GM21526 (cell line): ENCODE results near the gene ADGRF4.

ENCODE experiments used
- ATAC-seq: cut with Tn5 transposase; IDR thresholded peaks from one replicate; pipeline ENCODE4 v1.9.1; 2021; ENCODE audit warnings: moderate library complexity; ENCODE audit not compliant: unreplicated experiment, low FRiP score

ADGRF4 gene

GRCh38 chr6:47681201-47681990 is 17.0 kb upstream of the ADGRF4 start:
- ATAC-seq = no peak

GRCh38 chr6:47686411-47686810 is 12.0 kb upstream of the ADGRF4 start:
- ATAC-seq = no peak

DNA sequence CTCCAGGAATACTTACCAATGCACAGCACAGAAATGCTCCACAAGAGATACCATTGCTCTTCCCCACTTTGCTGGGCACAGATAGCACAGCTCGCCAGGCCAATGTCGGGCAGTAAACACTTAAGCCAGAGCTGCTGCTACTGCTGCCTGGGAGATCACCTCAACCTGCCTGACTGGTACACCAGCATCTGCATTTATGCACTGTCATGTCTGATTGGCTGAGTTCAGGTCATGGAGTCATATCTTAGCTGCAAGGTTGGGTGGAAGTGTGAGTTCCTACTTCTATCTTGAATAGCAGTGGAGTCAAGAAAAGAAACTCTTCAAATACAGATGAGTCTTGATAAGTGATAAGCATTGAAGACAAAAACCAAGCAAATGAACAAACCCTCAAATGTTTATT is 10.9 kb upstream of the ADGRF4 start:
- no peak for ATAC-seq

DNA sequence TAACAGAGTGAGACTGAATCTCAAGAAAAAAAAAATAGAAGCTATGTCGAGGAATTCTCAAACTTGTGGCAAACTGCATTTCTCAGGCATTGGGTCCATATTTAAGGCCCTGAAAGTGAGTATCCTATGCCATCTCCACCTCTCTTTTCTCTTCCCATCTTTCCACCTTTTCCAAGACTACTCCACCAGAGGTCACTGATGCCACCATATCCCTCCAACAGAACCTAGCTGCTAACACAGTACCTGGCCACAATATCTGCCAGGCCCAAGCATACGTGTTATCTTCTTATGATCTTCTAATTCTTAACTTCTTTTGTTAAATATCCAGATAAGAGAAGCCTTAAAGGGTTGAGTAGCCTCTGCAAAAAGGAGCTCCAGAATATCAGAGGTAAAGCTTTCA is 8.2 kb upstream of the ADGRF4 start:
- ATAC-seq = no peak

- ATAC-seq = no peak
These were observed 7.6 kb upstream of the ADGRF4 start for GRCh38 chr6:47690791-47691190.

GRCh38 chr6:47697925-47698324 is 455 bp upstream of the ADGRF4 start:
- no peak for ATAC-seq

- ATAC-seq = no peak
These were observed 1.7 kb downstream of the ADGRF4 start for GRCh38 chr6:47700053-47700452.

- ATAC-seq = no peak
These were observed 2.2 kb downstream of the ADGRF4 start for GRCh38 chr6:47700596-47700995.

GRCh38 chr6:47701363-47701762 is 3.0 kb downstream of the ADGRF4 start:
- ATAC-seq = peak; percentile 92

DNA sequence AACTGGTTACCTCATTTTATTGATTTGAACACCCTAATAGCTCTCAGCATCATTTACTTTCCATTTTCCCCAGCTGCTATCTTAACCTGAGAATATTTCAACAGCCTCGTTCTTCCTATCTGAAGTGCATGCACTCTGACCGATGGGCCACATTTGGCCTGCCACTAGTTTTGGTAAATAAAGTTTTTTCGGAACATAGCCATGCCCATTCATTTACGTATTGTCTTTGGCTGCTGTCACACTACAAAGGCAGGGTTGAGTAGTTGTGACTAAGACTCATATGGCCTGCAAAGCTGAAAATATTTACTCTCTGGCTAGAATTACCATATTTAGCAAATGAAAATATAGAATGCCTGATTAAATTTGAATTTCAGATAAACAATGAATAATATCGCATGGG is 10.8 kb downstream of the ADGRF4 start:
- ATAC-seq = no peak

DNA sequence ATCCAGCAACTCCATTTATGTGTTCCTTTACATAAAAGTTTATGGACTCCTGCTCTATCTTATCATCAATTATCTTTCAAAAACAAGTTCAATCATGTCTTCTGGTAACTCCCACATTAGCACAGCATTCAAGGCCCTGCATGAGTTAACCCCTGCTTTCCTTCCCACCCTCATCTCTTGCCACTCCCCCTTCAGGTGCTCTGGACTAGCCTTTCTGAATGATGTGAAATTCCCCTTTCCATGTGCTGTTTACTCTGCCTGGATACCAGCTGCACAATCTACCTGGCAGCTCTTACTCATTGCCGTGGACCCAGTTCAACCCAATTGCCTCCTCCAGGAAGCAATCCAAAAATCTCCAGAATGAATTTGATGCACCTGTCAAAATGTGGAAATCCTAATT is 11.9 kb downstream of the ADGRF4 start:
- ATAC-seq = no peak

GRCh38 chr6:47713200-47713599 is 14.8 kb downstream of the ADGRF4 start:
- ATAC-seq = no peak

DNA sequence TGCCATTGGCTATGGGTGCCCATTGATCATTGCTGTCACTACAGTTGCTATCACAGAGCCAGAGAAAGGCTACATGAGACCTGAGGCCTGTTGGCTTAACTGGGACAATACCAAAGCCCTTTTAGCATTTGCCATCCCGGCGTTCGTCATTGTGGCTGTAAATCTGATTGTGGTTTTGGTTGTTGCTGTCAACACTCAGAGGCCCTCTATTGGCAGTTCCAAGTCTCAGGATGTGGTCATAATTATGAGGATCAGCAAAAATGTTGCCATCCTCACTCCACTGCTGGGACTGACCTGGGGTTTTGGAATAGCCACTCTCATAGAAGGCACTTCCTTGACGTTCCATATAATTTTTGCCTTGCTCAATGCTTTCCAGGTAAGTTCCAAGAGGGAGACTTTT is 16.4 kb downstream of the ADGRF4 start:
- ATAC-seq = no peak

GRCh38 chr6:47715782-47716181 is 17.4 kb downstream of the ADGRF4 start:
- no peak for ATAC-seq

GRCh38 chr6:47716207-47716606 is 17.8 kb downstream of the ADGRF4 start:
- ATAC-seq = no peak

GRCh38 chr6:47718571-47718970 is 20.2 kb downstream of the ADGRF4 start:
- no peak for ATAC-seq

DNA sequence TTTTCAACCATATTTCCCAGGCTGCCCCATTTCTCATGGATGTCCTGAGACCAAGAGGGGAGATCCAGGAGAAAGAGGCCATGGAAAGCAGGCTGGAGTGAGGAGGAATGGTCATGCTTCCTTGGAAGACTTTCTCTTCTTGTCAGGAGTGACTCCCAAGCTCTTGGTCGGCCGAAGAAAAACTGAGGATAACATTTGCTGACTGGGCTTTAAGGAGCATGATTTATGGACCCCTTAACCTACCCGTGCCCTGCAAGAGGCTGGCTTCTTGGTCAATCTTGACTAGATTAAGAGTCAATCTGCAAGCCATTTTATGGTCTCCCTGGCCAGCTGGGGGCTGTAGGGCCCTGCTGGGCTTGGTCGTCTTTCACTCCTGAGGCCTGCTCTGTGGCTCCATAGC is 22.8 kb downstream of the ADGRF4 start:
- ATAC-seq = no peak

GRCh38 chr6:47722194-47722593 is 23.8 kb downstream of the ADGRF4 start:
- no peak for ATAC-seq

DNA sequence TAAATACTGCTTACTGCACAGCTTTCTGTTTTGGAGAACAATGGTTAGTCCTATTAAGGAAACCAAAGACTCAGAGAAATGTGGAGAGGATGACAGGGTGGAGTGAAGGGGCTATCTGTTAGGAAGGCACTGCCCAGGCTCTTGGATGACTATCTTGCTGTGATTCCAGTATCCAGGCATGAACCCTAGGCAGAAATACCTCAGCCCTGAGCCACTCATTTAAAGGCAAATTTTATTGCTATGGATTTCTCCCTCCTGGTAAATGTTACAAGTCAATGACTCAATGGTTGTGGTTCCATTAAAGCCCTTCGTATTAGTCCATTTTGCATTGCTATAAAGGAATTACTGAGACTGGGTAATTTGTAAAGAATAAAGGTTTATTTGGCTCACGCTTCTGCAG is 25.9 kb downstream of the ADGRF4 start:
- no peak for ATAC-seq

DNA sequence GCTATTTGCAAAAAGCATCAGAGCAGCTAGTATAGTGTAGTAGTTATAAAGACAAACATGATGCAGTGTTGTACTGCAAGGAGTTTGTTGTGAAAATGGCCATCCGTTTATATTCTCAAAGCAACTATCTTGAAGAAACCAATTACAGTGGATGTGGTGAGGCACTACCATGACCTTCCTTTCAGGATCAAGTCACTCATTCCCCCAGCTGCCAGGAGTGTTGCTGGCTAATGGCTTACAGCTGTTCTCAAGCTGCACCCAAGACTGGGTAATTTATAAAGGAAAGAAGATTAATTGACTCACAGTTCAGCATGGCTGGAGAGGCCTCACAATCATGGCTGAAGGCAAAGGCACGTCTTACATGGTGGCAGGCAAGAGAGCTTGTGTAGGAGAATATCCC is 29.0 kb downstream of the ADGRF4 start:
- ATAC-seq = no peak

DNA sequence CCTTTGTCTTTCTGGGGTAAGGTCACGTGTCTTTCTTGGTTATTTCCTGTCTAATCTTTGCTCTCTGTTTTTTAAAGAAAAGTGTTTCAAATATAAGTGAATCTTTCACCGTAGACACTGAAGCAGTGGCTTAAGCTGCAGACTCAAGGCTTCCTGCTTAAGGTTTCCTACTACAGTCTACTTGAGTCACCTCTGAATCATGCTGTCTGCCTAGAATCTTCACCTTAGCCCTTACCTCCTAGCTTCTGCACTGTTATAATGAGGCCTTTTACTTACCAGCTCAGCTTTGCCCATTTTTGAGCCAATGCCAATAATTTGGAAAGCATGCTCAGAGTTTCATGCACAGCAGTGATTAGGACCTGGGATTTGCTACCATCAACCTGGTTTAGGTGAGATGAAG is 30.6 kb downstream of the ADGRF4 start:
- ATAC-seq = no peak

DNA sequence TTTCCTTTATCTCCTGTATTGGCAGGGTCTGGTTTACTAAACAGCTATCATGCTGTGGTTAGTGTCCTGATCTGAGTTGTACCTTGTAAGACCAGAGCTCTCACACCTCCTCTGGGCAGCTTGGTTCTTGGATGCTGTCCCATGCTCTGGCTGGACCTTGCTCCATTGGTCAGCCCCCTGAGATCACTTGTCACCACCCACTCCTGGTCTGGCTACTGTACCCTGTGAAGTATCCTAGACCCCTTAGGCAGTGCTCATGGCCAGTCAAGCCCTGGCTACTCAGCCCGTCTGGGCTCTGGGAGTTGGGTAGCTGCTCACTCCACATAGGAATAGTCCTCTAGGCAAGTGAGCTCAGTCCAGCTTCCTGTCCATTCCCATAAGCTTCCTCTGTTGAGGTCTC is 31.1 kb downstream of the ADGRF4 start:
- no peak for ATAC-seq
